ENCODE measurements around the gene HIPK4. TPM values are rescaled to one million over a fixed set of nuclear protein-coding genes. Genes with fewer than 3 reads are reported as not detected.

HIPK4 gene
- total and polyA plus RNA-seq, 4 donors, result 0.02 to 0.17 TPM; not detected in 2

GRCh38 chr19:40403262-40403984 is 13.4 kb upstream of the HIPK4 start (continued):
- no peak for TF ChIP-seq CTCF (IDR thresholded peaks at IDR 0.05; ENCODE audit: low read depth, low read length, missing input control)
- peak; percentile 29 to 48 for TF ChIP-seq HNF4A (conservative IDR thresholded peaks at IDR 0.05)
- TF ChIP-seq RAD21 (IDR thresholded peaks at IDR 0.05), result no peak
- peak; percentile 42 for TF ChIP-seq YY1 (IDR thresholded peaks at IDR 0.05)
- no peak for TF ChIP-seq ATF3 (IDR thresholded peaks at IDR 0.05)
- TF ChIP-seq TAF1 (conservative IDR thresholded peaks at IDR 0.05), result no peak
- peak in 1 of 2 donors; percentile 30 for TF ChIP-seq RXRA (IDR thresholded peaks at IDR 0.05)

GRCh38 chr19:40400559-40400958 is 10.6 kb upstream of the HIPK4 start:
- no peaks in the 10 kb centered on the region for H3K9me3 ChIP-seq (ENCODE audit: control insufficient read depth in 4 of 4, low read length in 3 of 4)
- H3K27me3 ChIP-seq (ENCODE audit: control insufficient read depth in 4 of 4, insufficient read depth in 4 of 4, low read length in 3 of 4), result no peaks in the 10 kb centered on the region
- 63% methylated on average over 3 of the region's 3 CpGs for WGBS
- H3K4me1 ChIP-seq (ENCODE audit: control insufficient read depth in 4 of 4, insufficient read depth in 4 of 4, low read length in 3 of 4), result peaks cover 4 to 7% (median 6%) of the 10 kb centered on the region in 4 donors
- no peak for TF ChIP-seq NR2F2 (IDR thresholded peaks at IDR 0.05)
- TF ChIP-seq SP1 (IDR thresholded peaks at IDR 0.05), result no peak
- TF ChIP-seq HNF4A (conservative IDR thresholded peaks at IDR 0.05), result no peak
- TF ChIP-seq FOXA2 (IDR thresholded peaks at IDR 0.05), result no peak
- no peak for TF ChIP-seq REST (IDR thresholded peaks at IDR 0.05)
- TF ChIP-seq JUND (IDR thresholded peaks at IDR 0.05), result no peak
- TF ChIP-seq MAX (IDR thresholded peaks at IDR 0.05), result no peak
- no peak for TF ChIP-seq GABPA (IDR thresholded peaks at IDR 0.05 in 1 of 2, conservative IDR thresholded peaks at IDR 0.05 in 1 of 2)
- TF ChIP-seq YY1 (IDR thresholded peaks at IDR 0.05), result no peak
- TF ChIP-seq FOXA1 (IDR thresholded peaks at IDR 0.05), result no peak
- TF ChIP-seq EGR1 (IDR thresholded peaks at IDR 0.05; ENCODE audit: low read depth in 2 of 2), result no peak
- no peak for TF ChIP-seq RXRA (IDR thresholded peaks at IDR 0.05)
- no peak for TF ChIP-seq CTCF (IDR thresholded peaks at IDR 0.05; ENCODE audit: low read depth, low read length, missing input control)
- no peak for TF ChIP-seq TAF1 (conservative IDR thresholded peaks at IDR 0.05)
- no peak for TF ChIP-seq ZBTB33 (IDR thresholded peaks at IDR 0.05)
- no peak for TF ChIP-seq RAD21 (IDR thresholded peaks at IDR 0.05)
- TF ChIP-seq HNF4G (IDR thresholded peaks at IDR 0.05), result no peak
- no peak for TF ChIP-seq ATF3 (IDR thresholded peaks at IDR 0.05)
- no peak overlapping the region for H3K9ac ChIP-seq (ENCODE audit: low read depth in 1 of 2, low read length in 2 of 2)
- H3K27ac ChIP-seq (ENCODE audit: low read depth in 1 of 2, low read length in 2 of 2), result no peak overlapping the region
- H3K4me3 ChIP-seq (ENCODE audit: low read depth in 1 of 3, low read length in 3 of 3), result no peak overlapping the region
- H3K36me3 ChIP-seq (ENCODE audit: control insufficient read depth in 4 of 4, insufficient read depth in 3 of 4, low read depth in 1 of 4, low read length in 3 of 4), result no peaks in the 10 kb centered on the region
- DNase-seq (ENCODE audit: low spot score), result no peak

Data from liver (tissue), 9 donors.